ENCODE results near the gene MPIG6B.

Gene MPIG6B

DNA sequence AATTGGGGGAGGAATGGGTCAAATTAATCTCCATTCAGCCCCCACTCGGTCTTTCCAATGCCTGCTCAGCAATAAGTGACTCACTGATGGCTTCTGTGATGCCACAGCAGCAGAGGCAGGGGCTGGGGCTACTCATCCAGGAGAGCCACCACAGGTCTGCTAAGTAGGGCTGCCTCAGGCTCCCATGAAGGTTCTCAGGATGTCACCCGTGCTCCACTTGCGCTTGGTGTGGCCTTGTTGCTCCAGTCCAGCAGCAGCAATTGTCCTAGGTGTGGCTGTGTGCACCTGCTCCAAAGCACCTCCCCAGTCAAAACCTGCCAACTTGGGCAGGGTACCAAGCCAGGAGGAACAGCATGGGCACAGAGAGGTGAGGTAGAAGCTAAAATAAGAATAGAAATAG is 1.0 kb upstream of the MPIG6B start:
- no peak for DNase-seq

DNA sequence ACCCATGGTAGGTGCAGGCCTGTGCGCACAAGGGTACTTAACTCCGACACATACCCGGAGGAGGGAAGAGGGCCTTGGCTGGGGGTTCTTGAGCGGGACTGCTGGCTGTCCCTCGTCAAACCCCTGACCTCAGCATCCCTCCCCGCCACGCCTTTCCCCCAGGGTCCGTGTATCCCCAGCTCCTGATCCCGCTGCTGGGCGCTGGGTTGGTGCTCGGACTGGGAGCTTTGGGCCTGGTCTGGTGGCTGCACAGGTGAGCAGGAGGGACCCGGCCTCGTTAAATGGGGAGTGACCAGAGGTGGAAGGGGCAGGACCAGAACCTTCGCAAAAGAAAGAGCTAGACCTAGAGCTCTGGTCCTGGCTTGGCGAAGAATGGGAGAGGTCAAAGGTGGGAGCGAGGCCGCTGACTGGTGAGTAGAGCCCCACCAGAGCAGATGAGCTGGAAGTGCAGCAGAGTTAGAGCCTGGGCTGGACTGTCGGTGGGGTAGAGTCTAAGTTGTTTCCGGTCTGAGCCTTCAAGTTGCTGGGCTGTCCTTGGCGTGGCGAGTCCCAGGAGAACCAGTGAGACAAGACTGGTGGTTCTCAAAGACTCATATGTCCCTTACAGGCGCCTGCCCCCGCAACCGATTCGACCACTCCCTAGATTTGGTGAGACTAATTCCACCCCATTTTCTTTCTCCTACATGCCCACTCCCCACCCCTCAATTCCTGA is 963 bp downstream of the MPIG6B start:
- DNase-seq = no peak

DNA sequence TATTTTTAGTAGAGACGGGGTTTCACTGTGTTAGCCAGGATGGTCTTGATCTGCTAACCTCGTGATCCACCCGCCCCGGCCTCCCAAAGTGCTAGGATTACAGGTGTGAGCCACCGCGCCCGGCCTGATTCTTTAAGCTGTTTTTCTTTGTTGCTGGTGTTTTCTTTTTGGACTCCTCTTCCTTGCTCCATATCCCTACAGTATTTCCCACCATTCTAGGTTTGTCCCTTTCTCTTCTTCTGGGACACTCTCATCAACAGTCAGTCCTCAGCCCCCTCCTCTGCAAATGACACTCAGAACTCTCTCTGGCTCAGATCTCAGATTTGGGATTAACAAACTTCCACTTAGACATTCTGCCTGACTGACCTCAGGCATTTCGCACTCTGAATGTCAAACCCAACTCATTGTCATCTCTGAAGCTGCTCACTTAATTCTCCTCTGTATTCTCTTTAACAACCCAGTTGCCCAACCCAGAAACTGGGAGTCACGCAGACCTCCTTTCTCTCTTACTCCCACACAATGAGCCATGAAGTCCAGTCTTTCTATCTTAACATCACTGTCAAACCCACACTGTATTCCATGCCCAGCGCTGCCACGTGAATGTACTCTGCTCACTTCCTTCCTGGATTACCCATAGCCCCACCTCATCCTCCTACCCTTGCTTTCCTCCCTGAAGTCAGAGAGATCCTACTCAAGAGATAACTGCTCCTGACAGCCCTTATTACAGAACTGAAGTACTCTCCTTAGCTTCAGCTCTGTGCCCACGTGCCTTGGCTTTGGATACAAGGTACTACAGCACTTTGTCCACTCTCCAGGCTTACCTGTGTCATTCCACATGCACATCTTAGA is 2.6 kb downstream of the MPIG6B start:
- no peak for DNase-seq

DNA sequence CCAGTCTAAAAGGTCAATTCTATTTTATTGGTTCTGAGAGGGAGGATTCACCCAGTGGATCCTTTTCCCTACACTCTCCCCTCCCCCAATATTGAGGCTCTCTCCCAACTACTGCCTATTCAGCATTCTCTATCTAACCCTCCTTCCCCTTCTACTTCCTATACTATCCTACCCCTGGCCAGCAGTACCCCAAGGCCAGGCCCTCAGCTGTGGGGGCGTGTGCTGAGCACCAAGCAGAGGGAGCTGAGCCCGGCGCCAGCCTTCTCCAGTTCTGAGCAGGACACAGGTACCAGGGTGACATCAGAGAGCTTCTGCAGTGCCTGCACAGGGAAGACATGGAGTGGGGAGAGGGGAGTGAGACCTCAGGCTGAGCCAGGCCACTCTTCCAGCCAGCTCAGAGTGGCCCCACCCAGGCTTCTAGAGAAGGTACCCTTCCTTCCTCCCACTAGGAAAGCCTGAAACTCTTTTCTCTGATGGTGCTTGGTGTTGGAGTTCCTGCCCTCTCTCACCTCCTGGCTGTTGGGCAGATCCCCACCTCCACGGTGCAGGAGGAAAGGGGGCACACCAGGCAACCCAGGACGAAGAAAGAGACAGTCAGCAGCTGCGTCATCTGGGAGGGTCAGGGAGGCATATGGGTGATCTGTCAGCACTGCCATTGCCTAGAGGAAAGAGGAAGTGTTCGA is 4.0 kb downstream of the MPIG6B start:
- DNase-seq = no peak

DNA sequence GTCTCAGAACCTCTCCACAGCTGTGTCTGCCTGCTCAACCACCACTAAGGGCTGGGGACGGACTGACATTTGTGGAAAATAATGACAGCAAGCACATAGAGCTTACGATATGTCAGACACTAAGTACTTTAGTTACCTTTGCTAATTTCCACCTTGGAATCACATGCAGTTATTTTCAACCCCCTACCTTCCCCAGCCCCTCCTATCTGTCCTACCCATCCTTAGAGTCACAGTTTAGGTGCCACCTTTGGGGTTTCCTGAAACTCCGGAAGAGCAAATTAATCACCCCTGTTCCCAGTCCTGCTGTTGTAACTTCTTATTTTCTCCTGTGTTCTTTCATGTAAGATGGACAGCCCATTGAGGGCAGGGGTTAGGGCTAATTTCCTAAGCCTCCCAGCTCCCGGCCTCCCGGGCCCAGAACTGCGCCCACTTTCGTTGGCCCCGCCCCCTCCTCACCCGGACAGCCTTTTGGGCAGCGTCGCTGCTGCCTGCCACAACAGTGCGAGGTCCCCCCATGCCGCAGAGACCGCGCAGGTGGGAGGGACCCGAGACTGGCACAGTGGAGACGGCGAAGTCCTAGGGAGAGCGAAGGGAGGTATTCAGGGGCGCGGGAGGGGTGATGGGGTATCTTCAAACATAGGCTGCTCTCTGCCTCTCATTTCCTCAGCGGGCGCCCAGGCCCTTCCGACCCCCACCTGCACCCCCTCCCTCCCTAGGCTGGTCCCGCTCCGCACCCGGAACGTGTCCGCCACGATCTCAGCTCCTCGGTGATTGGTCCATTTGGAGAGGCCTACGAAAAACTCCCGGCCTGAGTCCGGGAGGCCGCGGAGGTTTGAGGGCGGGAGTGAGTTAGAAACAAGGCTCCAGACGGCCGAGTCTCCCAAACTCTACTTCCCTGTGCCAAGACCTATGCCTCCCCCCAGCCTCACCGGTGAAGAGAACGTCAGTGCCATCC is 4.8 kb downstream of the MPIG6B start:
- no peak for DNase-seq

DNA sequence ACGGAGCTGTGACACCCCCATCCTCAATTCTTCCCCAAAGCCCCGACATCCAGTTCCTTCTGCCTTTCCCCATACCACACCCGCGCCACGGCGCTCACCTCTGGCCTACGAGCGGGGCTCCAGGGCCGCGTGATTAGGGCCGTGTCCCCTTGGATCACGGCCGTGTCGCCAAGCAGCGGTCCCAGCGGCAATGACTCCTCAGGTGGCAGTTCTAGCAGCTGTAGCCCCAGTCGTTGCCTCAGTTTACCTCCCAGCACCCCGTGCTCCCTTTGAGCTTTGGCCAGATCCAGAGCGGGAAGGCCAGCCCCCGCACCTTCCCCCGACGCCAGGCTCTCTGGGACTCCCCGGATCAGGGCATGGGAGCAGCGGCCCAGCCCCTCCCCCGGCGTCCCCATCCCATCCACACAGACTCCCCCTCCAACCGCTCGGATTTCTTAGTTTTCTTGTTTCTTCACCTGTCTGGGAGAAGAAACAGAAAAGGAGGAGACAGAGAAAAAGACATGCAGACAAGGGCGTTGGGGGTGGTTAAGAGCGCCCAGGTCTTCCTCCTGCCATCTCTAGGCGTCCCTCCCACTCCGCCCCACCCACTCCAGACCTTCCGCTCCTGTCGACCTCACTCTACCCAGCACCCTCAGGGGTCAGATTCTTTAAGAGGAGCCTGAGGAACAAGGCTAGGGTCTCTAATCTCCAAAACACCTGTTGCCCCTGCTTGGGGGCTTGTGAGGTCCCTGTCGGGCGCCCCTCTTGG is 5.8 kb downstream of the MPIG6B start, which contains the start of gene DDAH2:
Gene DDAH2, minus strand, starts transcription at position 533 of the 748 bp plus-strand sequence. Its CDS starts 138 bp downstream, at position 395.
- no peak for DNase-seq

DNA sequence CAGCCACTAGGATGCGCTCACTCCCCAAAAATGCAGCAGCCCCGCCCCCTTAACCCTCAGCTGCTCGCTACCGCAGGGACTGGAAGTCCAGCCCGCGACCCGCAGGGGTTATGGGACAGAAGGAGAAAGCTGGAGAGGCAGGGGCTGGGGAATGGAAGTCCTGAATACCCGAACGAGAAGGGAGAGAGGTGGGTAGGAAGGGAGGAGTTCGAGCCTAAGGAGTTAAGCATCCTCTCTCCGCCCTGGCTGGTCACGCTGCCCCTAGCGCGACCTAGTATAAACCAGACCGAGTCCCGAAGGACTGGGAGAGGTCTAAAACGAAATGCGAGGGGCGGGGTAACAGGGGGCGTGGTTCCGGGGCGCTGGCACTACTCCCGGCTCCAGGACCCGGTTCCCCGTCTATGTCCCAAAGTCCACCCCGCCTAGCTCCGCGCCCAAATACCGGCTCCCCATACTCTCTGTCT is 6.4 kb downstream of the MPIG6B start:
- DNase-seq = peak; percentile 77

DNA sequence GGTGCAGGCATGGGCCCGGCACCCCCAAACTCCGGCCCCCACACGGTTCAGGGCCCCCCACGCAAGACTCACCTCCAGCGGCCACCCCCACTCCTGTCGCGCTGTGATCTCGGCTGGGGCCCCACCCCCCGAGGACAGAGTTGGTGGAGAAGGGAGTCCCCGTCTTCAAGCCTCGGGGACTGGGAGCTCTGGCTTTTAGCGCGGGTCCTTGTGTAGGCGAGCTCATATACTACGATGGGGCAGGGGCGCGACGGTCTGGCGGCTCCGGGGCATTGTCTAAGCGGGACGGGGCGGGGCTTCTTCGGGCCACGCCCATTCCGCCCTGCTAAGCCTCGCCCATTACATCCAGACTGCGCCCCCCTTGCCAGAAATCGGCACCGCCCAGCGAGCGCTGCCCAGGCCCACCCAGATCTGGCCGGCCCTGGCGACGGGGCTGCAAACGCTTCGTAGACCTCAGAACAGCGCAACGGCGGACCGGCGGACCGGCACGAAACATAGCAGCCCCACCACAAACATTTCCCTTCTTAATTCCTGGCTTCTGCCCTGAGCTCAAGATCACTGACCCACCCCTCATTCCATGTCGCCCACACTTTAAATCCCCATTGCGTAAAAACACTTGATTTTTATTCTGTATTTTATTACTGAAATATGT is 6.9 kb downstream of the MPIG6B start:
- peak; percentile 53 for DNase-seq

DNA sequence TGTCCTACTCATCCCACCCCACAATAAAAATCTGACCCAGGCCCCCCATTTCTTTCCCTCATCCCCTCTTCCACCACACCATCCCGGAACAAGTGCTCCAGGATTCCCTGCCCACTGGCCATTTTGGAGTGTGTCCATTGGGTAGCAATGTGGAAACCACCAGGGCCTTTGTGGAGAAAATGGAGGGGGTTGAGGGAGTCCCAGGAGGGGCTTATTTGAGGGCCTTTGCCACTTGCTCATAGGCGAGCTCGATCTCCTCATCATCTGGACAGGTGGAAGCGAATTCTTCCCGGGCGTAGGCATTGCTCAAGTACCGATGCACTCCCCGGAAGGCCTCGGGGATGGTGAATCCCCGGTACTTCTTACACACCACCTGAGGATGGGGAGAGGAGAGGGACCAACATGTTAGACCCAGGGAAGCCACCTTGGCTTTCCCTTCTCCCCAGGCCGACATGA is 7.5 kb downstream of the MPIG6B start:
- DNase-seq = no peak

DNA sequence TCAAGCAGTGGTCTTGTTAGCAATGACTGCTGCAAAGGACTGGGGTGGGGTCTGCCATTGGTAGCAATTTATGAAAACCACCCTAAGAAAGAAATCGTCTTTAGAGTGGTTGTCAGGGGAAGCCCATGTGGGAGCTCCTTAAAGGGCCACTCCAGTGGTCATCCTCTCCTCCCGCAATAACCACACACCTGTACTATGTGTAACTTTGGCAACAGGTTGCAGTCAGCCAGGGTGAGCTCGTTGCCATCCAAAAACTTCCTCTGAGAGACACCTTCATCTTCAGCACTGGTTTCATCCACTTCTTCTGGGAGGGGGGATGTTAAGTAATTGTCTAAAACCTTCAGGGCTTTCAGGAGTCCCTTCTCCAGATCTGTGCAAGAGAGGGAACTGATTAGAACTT is 8.9 kb downstream of the MPIG6B start:
- no peak for DNase-seq

DNA sequence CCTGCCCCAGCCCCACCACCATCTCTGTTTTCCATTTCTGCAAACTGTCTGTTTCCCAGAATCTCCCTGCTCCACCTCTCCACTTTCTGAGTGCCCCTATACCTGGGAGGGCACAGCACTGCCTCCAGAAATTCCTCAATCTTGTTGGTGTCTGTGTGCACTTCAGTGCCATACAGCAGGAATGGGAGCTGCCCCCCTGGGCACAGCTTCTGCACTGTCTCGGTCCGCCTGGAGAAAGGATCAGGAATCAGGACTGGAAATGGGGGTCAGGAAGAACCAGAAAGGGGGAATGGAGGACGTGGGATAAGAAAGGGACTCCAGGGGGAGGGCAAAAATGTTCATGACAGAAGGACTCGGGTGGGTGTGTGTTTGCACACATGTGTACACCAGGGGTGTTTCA is 10.6 kb downstream of the MPIG6B start:
- DNase-seq = no peak

DNA sequence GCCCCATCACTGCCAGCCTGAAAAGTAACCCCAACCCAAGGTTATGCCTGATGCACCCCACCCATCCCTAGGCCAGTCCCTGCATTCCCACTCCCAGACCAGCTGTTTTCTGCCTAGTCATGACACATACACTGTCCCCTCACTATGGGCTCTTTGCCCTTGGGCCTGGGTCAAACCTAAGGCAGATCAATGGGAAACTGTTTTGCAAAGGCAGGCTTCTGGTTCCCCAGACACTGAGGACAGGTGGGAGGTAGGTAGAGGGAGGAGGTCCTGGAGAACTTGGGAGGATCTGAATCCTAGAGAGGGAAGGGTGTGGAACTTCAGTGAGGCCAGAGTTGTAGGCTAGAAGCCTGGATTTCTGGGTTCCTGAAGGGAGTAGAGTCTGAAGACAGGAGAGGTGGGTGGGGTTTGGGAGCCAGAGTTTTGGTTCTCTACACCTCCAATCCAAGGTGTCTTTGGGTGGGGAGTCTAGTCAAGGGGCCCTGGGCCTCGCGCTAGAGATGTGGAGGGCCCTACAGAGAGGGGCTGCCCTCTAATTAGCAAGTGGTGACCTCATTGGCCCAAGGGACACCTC is 11.2 kb downstream of the MPIG6B start:
- DNase-seq = no peak

DNA sequence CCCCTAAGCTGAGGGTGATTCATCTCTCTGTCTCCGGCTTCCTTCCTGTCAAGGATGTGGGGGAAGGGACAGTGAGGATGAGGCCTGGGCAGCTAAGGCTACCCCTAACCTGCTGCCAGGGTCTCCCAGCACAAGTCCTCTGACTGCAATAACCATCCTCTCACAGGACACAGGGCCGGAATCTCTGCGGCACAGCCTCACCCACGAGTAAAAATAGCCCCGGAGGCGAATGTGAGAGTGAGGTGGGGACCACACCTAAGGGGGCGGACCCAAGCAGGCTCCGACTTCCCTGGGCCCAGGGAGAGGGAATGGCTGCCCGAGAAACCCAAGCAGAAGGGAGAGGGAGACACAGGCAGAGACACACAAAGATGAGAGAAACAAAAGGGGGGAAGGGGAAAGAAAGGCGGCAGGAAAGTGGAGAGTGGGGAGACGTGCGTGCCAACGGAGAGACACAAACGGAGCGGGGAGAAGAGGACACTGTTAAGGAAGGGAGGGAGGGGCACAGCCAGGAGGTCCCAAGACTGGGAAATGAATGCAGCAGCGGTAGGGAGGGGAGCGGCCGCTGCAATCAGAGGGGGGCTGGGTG is 11.7 kb downstream of the MPIG6B start:
- DNase-seq = peak; percentile 34

DNA sequence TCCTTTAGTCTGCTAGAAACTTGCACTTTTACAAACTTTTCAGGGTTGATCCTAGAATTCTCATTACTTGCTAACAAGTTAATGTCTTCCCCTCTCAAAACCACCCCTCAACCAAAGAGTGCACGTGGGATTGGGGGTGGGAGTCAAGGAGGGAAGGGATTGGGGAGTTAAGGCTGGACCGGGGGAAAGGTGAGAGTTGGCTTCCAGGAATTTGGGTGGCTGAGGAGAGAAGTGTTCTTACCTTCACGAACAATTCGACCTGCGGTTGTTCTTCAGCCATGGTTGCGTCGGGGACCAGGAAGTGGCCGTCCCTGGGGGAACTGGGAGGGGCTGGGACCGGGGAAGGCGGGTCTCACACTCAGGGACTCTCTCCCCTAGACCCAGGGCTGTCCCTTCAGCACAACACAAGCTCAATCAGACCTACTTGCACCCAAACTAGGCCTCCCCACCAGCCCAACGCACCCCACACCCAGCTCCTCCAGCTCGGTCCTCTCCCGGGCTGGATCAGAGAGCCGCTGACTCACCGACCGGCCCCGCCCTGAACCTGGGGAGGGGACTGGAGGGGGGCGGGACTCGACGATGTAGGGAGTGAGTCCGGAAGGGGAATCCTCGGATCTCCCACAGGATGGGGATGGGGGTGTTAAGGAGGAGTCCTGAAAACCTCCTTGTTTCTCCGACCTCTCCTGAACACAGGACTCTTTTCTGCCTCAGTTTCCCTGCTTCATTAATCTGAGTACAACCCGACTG is 13.0 kb downstream of the MPIG6B start, which contains the start of gene CLIC1:
Gene CLIC1, minus strand, starts transcription at position 510 of the 747 bp plus-strand sequence. Its CDS starts 230 bp downstream, at position 280.
- peak; percentile 73 for DNase-seq

DNA sequence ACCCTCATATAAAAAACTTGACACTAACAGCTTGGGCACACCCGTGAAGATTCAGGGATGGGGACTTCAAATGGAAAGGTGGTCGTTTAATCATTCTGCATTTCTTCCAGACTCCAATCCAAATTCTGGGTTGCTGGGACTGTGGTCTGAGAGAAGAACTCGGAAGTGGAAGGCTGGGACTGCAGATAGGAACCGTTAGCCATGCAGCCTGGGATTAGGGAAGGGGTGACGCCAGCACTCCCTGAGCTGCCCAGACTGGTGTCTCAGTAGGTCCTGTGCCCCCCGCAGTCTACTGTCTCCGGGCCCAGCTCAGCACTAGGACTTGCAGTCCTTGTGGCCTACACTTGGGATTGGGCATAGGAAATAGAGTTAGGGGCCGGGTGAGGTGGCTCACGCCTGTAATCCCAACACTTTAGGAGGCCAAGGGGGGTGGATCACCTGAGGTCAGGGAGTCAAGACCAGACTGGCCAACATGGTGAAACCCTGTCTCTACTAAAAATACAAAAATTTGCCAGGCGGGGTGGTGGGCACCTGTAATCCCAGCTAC is 13.7 kb downstream of the MPIG6B start:
- no peak for DNase-seq

DNA sequence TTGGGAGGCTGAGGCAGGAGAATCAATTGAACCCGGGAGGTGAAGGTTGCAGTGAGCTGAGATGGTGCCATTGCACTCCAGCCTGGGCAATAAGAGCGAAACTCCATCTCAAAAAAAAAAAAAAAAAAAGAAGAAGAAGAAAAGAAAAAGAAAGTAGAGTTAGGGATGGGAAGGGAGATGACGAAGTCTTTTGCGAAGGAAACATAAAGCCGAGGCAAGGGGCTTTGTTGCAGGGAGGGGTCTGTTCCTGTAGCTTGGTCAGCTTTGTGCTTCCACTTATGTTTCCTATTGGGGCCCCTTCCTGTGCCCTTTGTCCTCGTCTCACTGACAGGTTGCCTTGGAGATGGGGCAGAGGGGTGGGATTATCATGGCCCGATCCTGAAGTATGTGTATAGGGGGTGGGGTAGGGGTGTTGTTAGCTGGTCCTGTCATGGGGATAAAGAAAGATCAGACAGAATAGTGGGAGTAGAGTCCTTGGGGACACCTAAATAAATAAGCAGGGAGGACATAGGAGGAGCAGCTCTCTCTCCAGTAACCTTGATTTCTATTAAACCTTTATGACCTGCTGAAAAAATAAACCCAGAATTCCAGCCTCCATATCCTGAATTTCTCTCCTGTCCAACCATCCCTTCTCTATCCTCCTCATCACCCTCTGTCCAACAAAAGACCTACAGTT is 14.3 kb downstream of the MPIG6B start:
- DNase-seq = no peak

DNA sequence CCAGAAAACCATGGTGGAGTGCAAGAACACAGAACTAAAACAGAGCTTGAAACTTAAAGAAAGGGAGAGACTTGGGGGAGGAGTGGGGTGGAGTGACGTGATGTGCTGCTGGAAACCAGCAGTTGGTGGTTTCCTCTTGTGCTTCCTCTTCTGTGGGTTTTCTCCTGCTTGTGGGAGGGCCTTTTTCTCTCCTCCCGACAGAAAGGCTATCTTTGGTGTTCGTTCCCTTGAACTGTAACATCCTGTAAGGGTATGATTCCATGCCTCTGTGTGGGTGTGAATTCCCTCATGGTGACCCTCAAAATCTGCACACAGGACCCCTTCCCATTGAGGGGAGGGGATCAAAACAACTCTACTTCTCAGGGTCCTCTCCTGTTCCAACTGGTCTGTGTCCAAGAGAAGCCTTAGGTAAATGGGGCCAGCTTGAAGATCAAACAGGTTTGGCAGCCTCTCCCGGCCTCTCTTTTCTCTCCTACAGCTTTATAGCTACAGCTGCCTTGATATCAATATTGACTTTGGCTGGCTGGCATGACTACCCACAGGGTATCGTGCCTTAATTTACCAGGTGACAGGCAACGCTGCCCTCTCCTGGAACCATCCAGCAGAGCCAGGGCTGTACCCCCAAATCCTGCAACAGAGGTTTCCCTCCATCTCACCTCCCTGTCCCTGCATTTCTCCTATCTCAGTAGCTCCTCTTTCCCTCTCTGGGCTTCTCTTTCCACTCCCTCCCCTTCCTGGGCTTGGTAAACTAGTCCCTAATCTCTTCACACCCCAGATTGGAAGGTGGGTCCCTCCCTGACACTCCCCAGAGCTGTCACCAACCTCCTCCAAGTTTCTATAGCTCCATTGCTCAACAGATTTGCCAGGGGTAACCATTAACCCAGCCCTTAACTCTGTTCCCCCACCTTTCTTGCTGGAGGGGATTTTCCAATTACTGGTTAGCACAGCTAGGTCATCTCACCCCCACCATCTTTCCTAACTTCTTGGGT is 15.1 kb downstream of the MPIG6B start:
- DNase-seq = peak; percentile 52
